Subcutaneous adipose tissue (tissue), 4 donors: ENCODE results near the gene PNMA8C. TPM values are rescaled to one million over a fixed set of nuclear protein-coding genes. Genes with fewer than 3 reads are reported as not detected.

Source experiments
- CTCF ChIP-seq: fragments of 450-650 bp; IDR thresholded peaks from one replicate; pipeline ENCODE4 v1.5.1; 2016; ENCODE audit warnings: low read depth, mild to moderate bottlenecking, control low read depth, antibody characterized with exemption, moderate library complexity
- total RNA-seq, 4 donors: library from RNA; depleted of rRNA; stranded (reverse); fragments of >200 nt; gene quantifications; one replicate each; pipeline ENCODE4 v1.1.0, GENCODE V29; 2016

The PNMA8C gene
- total RNA-seq, 4 donors from 2014 or later: not detected

- no peak for TF ChIP-seq CTCF
These were observed 20.1 kb downstream of the PNMA8C start for GRCh38 chr19:46408664-46409039.

GRCh38 chr19:46407856-46408663 lies 20.7 kb downstream of the PNMA8C start:
- TF ChIP-seq CTCF: no peak

- no peak for TF ChIP-seq CTCF
These were observed 21.8 kb downstream of the PNMA8C start for GRCh38 chr19:46406976-46407375.

GRCh38 chr19:46404753-46405468 lies 23.8 kb downstream of the PNMA8C start:
- TF ChIP-seq CTCF: no peak

- TF ChIP-seq CTCF: no peak
These were observed 24.5 kb downstream of the PNMA8C start for GRCh38 chr19:46404055-46404752.

GRCh38 chr19:46402725-46403124 lies 26.0 kb downstream of the PNMA8C start:
- TF ChIP-seq CTCF: no peak

GRCh38 chr19:46394402-46394797 lies 34.3 kb downstream of the PNMA8C start:
- no peak for TF ChIP-seq CTCF
